ENCODE results near the gene SNRNP48.
A peak's percentile ranks its signal among the peaks of the same experiment; 100 is the strongest.

SNRNP48 gene

DNA sequence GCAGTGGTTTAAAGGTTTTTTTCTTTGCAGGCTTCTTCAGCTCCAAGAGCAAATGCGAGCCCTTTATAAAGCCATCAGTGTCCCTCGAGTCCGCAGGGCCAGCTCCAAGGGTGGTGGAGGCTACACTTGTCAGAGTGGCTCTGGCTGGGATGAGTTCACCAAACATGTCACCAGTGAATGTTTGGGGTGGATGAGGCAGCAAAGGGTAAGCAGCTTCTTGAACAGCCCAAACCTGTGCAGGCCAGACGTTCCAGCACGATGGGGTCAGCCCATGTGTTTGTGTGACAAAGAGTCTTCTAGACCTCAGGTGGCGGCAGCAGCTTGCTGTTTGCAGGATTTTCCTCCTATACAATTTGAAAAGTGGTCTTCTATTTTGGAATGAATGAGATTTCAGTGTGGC, 30.8 kb upstream of the SNRNP48 start:
- no peak for DNase-seq (ENCODE audit: low spot score)

- no peak for DNase-seq (ENCODE audit: low spot score)
Observed at GRCh38 chr6:7559651-7560385, 30.2 kb upstream of the SNRNP48 start.

DNA sequence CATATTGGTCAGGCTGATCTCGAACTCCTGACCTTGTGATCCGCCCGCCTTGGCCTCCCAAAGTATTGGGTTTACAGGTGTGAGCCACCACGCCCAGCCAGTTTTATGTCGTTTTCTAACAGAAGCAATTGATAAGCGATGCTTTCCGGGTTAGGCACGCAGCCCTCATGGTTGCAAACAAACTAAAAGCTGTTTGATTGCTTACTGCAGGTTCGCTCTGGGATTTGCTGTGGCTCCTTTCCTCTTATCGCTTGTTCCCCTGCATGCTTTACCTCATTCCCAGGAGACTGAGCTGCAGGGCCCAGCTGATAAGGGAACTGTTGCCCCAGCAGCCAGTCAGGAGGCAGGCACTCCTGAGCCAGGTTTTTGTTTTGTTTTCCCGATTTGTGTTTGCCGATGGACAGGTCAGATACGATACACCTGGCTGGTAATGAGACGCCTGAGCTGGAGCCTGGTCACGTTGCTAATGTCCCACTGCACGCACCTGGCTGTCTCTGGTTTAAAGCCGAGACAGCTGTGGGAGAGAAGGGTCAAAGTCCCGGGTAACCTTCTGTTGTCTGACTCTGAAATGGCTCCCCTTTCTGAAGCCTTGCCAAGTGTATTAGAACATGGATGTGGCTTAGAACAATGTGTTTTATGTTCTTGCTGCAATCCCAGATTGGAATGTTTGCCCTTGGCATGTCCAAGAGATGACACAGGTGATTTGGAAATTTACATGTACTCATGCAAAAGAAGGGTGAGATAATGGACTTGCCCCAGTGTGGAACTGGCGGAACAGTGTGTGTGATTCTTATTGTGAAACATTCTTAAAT, 28.6 kb upstream of the SNRNP48 start:
- peak; percentile 27 for DNase-seq (ENCODE audit: low spot score)

DNA sequence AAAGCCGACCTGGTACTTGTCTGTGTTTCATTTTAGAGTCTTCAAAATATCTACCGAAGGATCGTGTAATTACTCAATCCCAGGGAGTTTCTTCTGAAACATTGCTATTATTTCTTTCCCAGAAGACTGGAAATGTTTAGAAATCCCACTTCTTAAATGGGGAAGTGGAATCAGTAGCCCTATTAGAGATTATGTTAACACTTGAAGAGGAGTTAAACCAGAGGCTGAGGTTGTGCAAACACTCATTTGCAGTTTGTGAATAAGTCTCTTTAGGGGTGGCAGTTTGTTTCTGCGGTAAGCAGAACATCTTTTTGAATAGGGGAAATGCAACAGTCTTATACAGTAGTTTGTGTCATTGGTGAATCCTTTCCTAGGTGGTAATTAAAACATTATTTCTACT, 27.2 kb upstream of the SNRNP48 start:
- DNase-seq (ENCODE audit: low spot score), result no peak

DNA sequence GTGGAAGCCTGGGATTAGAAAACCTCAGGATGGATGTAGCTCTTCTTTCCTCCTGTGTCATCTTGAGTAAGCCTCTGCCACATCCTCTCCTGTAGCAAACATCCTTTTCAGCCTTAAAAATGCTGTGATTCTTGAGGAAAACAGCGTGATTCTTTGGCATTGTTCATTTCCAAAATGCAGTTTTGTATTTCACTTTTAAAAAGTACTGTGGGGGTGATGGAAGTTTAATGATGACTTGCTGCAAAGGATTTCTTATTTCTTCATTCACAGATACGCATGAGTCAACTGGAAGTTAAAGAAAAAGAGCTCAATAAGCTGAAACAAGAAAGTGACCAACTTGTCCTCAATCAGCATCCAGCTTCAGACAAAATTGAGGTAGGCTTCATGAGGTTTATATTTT, 23.9 kb upstream of the SNRNP48 start:
- DNase-seq (ENCODE audit: low spot score), result no peak

GRCh38 chr6:7566617-7567173, 23.3 kb upstream of the SNRNP48 start:
- no peak for DNase-seq (ENCODE audit: low spot score)

- no peak for DNase-seq (ENCODE audit: low spot score)
Observed at GRCh38 chr6:7568021-7568420, 22.0 kb upstream of the SNRNP48 start.

- no peak for DNase-seq (ENCODE audit: low spot score)
Observed at GRCh38 chr6:7569082-7569481, 20.9 kb upstream of the SNRNP48 start.

- DNase-seq (ENCODE audit: low spot score), result no peak
Observed at GRCh38 chr6:7572213-7572943, 17.6 kb upstream of the SNRNP48 start.

- DNase-seq (ENCODE audit: low spot score), result no peak
Observed at GRCh38 chr6:7574500-7574899, 15.5 kb upstream of the SNRNP48 start.

GRCh38 chr6:7578516-7578915, 11.5 kb upstream of the SNRNP48 start:
- DNase-seq (ENCODE audit: low spot score), result no peak

DNA sequence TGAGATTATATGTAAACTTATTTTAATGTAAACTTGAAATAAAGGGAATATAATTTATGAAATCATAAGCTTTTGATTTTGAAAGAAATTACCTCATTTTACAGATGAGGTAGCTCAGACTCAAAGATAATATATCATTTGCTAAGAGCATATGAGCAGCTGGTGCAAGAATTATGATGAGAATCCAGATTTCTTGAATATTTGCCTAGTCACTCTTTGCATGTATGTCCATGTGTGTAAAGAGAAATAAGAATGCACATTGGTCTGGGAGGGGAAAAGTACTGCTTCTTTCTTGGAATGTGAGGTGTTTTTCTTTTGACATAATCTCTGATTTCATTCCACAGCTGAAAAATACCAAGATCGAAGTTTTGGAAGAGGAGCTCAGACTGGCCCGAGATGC, 11.1 kb upstream of the SNRNP48 start:
- DNase-seq (ENCODE audit: low spot score), result no peak

- DNase-seq (ENCODE audit: low spot score), result no peak
Observed at GRCh38 chr6:7579851-7580250, 10.1 kb upstream of the SNRNP48 start.

DNA sequence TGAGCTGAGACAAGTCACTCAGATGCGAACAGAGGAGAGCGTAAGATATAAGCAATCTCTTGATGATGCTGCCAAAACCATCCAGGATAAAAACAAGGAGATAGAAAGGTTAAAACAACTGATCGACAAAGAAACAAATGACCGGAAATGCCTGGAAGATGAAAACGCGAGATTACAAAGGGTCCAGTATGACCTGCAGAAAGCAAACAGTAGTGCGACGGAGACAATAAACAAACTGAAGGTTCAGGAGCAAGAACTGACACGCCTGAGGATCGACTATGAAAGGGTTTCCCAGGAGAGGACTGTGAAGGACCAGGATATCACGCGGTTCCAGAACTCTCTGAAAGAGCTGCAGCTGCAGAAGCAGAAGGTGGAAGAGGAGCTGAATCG, 9.5 kb upstream of the SNRNP48 start:
- DNase-seq (ENCODE audit: low spot score), result no peak

DNA sequence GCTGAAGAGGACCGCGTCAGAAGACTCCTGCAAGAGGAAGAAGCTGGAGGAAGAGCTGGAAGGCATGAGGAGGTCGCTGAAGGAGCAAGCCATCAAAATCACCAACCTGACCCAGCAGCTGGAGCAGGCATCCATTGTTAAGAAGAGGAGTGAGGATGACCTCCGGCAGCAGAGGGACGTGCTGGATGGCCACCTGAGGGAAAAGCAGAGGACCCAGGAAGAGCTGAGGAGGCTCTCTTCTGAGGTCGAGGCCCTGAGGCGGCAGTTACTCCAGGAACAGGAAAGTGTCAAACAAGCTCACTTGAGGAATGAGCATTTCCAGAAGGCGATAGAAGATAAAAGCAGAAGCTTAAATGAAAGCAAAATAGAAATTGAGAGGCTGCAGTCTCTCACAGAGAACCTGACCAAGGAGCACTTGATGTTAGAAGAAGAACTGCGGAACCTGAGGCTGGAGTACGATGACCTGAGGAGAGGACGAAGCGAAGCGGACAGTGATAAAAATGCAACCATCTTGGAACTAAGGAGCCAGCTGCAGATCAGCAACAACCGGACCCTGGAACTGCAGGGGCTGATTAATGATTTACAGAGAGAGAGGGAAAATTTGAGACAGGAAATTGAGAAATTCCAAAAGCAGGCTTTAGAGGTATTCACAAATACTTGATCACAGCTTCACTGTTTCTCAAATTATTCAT, 8.9 kb upstream of the SNRNP48 start:
- DNase-seq (ENCODE audit: low spot score), result no peak

- no peak for DNase-seq (ENCODE audit: low spot score)
Observed at GRCh38 chr6:7585287-7585930, 4.6 kb upstream of the SNRNP48 start.

GRCh38 chr6:7587631-7588100, 2.3 kb upstream of the SNRNP48 start:
- peak; percentile 61 for DNase-seq (ENCODE audit: low spot score)

DNA sequence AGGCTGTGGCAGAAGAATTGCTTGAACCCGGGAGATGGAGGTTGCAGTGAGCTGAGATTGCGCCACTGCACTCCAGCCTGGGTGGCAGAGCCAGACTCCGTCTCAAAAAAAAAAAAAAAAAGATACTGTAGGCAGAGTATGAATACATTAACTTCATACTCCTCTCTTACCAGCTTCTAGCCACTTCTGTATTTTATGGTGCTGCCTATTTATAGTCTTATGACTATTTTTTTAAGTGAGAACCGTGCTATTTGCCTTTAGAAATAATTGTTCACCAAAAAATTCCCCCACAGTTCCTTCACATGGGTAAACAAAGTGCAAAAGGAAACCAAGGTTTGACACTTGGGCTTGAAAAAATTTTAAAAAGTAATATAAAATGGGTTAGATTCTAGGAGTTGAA, 1.5 kb upstream of the SNRNP48 start:
- no peak for DNase-seq (ENCODE audit: low spot score)

- DNase-seq (ENCODE audit: low spot score), result no peak
Observed at GRCh38 chr6:7589221-7589620, 777 bp upstream of the SNRNP48 start.

DNA sequence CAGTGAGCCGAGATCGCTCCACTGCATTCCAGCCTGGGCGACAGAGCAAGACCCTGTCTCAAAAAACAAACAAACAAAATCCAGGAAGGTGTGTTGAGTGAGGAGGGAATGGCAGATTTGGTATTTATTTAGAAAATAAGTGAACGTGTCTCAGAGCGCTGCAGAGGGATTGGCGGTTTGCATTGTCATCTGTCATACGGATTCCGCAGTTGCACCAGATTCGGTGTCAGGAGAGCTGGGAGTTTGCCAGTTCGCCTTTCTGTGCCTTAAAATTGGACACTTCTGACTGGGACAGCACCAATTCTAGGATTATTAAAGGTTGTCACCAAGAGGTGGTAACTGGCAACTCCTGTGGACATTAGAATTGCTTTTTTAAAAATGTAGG, 912 bp downstream of the SNRNP48 start:
- DNase-seq (ENCODE audit: low spot score), result no peak

DNA sequence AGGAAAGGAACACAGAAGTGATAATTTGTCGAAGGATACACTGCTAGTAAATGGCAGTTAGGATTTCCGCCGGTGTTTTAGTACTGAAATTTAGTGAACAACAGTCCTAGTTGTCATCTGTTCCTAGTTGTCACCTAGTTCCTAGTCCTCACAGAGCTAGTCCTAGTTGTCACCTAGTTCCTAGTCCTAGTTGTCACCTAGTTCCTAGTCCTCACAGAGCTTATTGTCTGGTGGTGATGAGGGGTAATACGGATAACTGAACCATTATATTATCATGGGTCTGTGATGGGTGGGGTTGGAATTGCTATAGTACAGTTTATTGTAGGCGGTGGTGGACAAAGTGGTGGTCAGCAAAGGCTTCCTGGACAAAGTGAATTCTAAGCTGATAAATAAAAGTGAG, 1.8 kb downstream of the SNRNP48 start:
- DNase-seq (ENCODE audit: low spot score), result no peak

All from LoVo (cell line).